ENCODE measurements around the gene SLC7A5. TPM values are rescaled to one million over a fixed set of nuclear protein-coding genes. Genes with fewer than 3 reads are reported as not detected.

Gene SLC7A5
- total RNA-seq, 4 donors from 2014 or later = 1.5 to 31.8 (median 5.4) TPM

- DNase-seq (ENCODE audit: low spot score) (no peak), ATAC-seq (ENCODE audit: low FRiP score) (no peak)
Observed at GRCh38 chr16:87838643-87839541, 30.4 kb downstream of the SLC7A5 start.

GRCh38 chr16:87837627-87838289 lies 31.5 kb downstream of the SLC7A5 start:
- ATAC-seq (ENCODE audit: low FRiP score) = no peak
- TF ChIP-seq CTCF (IDR thresholded peaks at IDR 0.05) = no peak

More at GRCh38 chr16:87838643-87839541, 30.4 kb downstream of the SLC7A5 start:
- TF ChIP-seq CTCF (IDR thresholded peaks at IDR 0.05) = no peak

GRCh38 chr16:87836844-87837581 lies 32.3 kb downstream of the SLC7A5 start:
- no peak for ATAC-seq (ENCODE audit: low FRiP score)
- DNase-seq (ENCODE audit: low spot score) = no peak
- no peak for TF ChIP-seq CTCF (IDR thresholded peaks at IDR 0.05)

More at GRCh38 chr16:87837627-87838289, 31.5 kb downstream of the SLC7A5 start:
- DNase-seq (ENCODE audit: low spot score) = no peak

DNA sequence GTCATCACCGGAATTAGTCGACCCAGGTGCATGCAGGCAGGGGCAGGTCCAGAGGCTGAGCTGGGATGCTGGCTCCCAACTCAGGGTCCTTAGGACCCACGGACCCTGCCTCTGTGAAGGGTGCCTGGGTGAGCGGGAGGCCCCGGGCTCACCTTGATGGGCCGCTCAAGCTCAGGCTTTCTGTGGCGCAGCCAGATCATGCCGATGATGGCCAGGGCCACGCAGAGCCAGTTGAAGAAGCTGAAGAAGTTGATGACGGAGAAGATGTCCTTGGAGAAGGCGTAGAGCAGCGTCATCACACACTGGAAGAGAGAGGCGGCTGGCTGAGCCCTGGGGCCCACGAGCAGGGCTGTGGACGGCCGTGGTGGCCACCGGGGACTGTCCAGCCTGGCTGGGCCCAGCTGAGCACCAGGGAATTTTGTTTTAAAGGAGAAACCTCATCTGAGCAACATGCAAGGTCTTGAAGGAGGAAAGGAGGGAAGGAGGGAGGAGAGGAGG lies 32.9 kb downstream of the SLC7A5 start:
- no peak for TF ChIP-seq CTCF (IDR thresholded peaks at IDR 0.05)
- no peak for DNase-seq (ENCODE audit: low spot score)
- no peak for ATAC-seq (ENCODE audit: low FRiP score)

- ATAC-seq (ENCODE audit: low FRiP score) = no peak
- TF ChIP-seq CTCF (IDR thresholded peaks at IDR 0.05) = no peak
- no peak for DNase-seq (ENCODE audit: low spot score)
Observed at GRCh38 chr16:87835882-87836331, 33.4 kb downstream of the SLC7A5 start.

DNA sequence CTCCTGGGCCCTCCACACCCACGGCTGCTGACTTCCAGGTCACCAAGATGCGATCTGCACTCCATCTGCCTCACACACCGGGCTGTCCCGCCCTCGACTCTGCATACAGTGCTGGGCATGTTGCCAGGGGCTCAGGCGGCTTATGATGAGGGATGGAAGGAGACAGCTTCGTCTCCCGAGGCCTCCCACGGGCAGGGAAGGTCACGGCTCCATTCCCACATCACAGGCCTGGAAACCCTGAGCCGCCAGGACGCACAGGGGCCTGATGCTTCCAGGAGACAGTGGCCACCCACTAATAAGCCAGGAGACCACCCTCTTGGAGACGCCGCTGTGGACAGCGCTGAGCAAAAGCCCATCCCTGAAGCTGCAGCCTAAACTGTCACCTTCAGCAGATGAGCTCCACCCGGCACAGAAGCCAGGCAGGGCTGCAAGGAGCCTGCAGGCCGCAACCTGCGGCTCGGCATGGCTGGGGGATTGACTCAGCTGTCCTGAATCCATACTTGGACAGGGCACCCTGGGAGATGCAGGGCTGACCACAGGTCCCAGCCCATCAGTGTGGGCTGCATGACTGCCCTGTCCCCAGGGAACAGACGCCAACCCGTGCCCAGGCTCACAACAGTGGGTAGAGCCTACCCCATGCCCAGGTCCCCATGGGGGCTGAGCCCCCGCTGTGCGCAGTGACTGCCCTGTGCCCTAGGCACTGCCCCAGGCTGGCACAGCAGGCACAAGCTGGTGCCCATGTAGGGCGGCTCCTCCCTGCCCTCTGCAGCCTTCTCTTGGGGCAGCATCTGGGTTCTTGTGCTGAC lies 34.4 kb downstream of the SLC7A5 start:
- ATAC-seq (ENCODE audit: low FRiP score) = no peak
- TF ChIP-seq CTCF (IDR thresholded peaks at IDR 0.05) = no peak
- DNase-seq (ENCODE audit: low spot score) = no peak

All from omental fat pad (tissue), 4 donors.